Smooth muscle cell (in vitro differentiated cells): Measurements from ENCODE around the gene OCSTAMP. TPM values are rescaled to one million over a fixed set of nuclear protein-coding genes. Genes with fewer than 3 reads are reported as not detected.

Experiments used
- DNase-seq: peaks from one replicate; lab custom pipeline; 2025; ENCODE audit not compliant: unreplicated experiment; lab: John Stamatoyannopoulos, UW
- H2AFZ ChIP-seq: fragments of 200-600 bp; sonication (generic); 2 replicates; pipeline ENCODE4 v1.6.0; 2016; ENCODE audit warnings: antibody characterized with exemption, low read depth, mild to moderate bottlenecking
- H3F3A ChIP-seq: fragments of 200-600 bp; sonication (generic); 2 replicates; pipeline ENCODE4 v1.6.0; 2017; ENCODE audit warnings: antibody characterized with exemption, low read depth
- H3K27ac ChIP-seq: fragments of 200-600 bp; sonication (generic); 2 replicates; pipeline ENCODE4 v1.5.1; 2016; ENCODE audit warnings: low read depth, mild to moderate bottlenecking
- H3K27me3 ChIP-seq: fragments of 200-600 bp; sonication (generic); 2 replicates; pipeline ENCODE4 v1.6.1; 2016; ENCODE audit warnings: low read depth, mild to moderate bottlenecking
- H3K36me3 ChIP-seq: fragments of 200-600 bp; sonication (generic); 2 replicates; pipeline ENCODE4 v1.5.1; 2016; ENCODE audit warnings: low read depth
- H3K4me1 ChIP-seq: fragments of 200-600 bp; sonication (generic); 2 replicates; pipeline ENCODE4 v1.5.1; 2016; ENCODE audit warnings: low read depth
- H3K4me2 ChIP-seq: fragments of 200-600 bp; sonication (generic); 2 replicates; pipeline ENCODE4 v1.6.0; 2016; ENCODE audit warnings: mild to moderate bottlenecking
- H3K4me3 ChIP-seq: fragments of 200-600 bp; sonication (generic); 2 replicates; pipeline ENCODE4 v1.5.1; 2016; ENCODE audit warnings: mild to moderate bottlenecking
- H3K79me2 ChIP-seq: fragments of 200-600 bp; sonication (generic); 2 replicates; pipeline ENCODE4 v1.6.0; 2016; ENCODE audit warnings: low read depth, mild to moderate bottlenecking
- H3K9ac ChIP-seq: fragments of 200-600 bp; sonication (generic); 2 replicates; pipeline ENCODE4 v1.6.0; 2016; ENCODE audit warnings: low read depth
- H3K9me3 ChIP-seq: fragments of 200-600 bp; sonication (generic); replicated peaks from 2 replicates; pipeline ENCODE4 v1.5.1; 2016; ENCODE audit warnings: low read depth
- H4K20me1 ChIP-seq: fragments of 200-600 bp; sonication (generic); 2 replicates; pipeline ENCODE4 v1.6.0; 2016; ENCODE audit warnings: low read depth
- WGBS: methylation state at CpG from one replicate; pipeline ENCODE4 v1.1.7; 2016; ENCODE audit warnings: low lambda C conversion rate; 5-methylcytosine and 5-hydroxymethylcytosine counted together
- polyA plus RNA-seq: library from polyadenylated mRNA; unstranded; fragments of >200 nt; fragmentation: Nextera tagmentation; extraction: Ambion mirVana; gene quantifications from 2 replicates; pipeline ENCODE4 v1.2.1, GENCODE V29; 2016
- total RNA-seq: library from RNA; depleted of rRNA; stranded (reverse); fragments of >200 nt; gene quantifications from 2 replicates; pipeline ENCODE4 v1.2.3, GENCODE V29; 2014
- TF ChIP-seq, protein P1 (sequence below): fragments of 200-600 bp; sonication (generic); IDR thresholded peaks from 2 replicates; pipeline ENCODE4 v1.5.1; 2017; ENCODE audit warnings: borderline replicate concordance, mild to moderate bottlenecking, antibody characterized with exemption; ENCODE audit not compliant: insufficient read depth, poor library complexity, severe bottlenecking

OCSTAMP gene
- total and polyA plus RNA-seq, 2 experiments from 2014 or later = not detected

DNA sequence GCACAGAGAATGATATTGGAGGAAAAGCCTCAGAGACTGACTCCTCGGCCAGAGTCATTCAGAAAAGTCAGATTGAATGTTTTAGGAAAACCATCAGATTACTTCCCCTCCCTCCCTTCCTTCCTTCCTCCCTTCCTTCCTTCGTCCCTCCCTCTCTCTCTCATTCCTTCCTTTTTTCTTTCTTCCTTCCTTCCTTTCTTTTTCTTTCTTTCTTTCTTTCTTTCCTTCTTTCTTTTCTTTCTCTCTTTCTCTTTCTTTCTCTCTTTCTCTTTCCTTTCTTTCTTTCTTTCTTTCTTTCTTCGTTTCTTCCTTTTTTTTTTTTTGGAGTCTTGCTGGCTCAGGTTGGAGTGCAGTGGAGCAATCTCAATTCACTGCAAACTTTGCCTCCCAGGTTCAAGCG is 7.4 kb downstream of the OCSTAMP start:
- H3F3A ChIP-seq = no peaks in the 10 kb centered on the region
- no peaks in the 10 kb centered on the region for H3K4me1 ChIP-seq
- H3K4me3 ChIP-seq = no peak overlapping the region
- no peak overlapping the region for H3K9ac ChIP-seq
- H4K20me1 ChIP-seq = no peaks in the 10 kb centered on the region
- WGBS = 76% methylated on average over 4 of the region's 4 CpGs
- TF ChIP-seq, protein P1, sequence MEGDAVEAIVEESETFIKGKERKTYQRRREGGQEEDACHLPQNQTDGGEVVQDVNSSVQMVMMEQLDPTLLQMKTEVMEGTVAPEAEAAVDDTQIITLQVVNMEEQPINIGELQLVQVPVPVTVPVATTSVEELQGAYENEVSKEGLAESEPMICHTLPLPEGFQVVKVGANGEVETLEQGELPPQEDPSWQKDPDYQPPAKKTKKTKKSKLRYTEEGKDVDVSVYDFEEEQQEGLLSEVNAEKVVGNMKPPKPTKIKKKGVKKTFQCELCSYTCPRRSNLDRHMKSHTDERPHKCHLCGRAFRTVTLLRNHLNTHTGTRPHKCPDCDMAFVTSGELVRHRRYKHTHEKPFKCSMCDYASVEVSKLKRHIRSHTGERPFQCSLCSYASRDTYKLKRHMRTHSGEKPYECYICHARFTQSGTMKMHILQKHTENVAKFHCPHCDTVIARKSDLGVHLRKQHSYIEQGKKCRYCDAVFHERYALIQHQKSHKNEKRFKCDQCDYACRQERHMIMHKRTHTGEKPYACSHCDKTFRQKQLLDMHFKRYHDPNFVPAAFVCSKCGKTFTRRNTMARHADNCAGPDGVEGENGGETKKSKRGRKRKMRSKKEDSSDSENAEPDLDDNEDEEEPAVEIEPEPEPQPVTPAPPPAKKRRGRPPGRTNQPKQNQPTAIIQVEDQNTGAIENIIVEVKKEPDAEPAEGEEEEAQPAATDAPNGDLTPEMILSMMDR = no peak
- H3K9me3 ChIP-seq = no peaks in the 10 kb centered on the region
- no peaks in the 10 kb centered on the region for H3K79me2 ChIP-seq
- H3K27ac ChIP-seq = no peak overlapping the region
- peaks cover 8% of the 10 kb centered on the region for H3K27me3 ChIP-seq
- DNase-seq = no peak
- no peak overlapping the region for H3K4me2 ChIP-seq
- no peak overlapping the region for H2AFZ ChIP-seq
- H3K36me3 ChIP-seq = no peaks in the 10 kb centered on the region

- no peaks in the 10 kb centered on the region for H3F3A ChIP-seq
Measured at GRCh38 chr20:46541229-46541935, 9.1 kb downstream of the OCSTAMP start.

DNA sequence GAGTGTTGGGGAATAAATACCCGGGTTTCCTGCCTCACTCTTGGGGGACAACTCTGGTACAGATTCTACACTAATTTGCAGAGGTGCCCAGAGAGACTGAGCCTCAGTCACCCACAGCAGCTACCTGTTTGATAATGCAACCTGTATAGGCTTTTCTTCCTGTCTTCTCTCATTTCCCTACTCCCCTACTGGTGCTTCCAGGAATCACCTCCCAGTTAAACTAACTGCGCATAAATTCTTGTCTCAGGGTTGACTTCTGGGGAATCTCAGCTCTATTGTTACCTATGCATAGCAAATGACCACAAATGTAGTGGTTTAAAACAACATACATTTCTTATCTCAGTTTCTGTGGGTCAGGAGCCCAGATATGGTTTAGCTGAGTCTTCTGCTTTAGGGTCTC is 11.3 kb downstream of the OCSTAMP start:
- Histone ChIP-seq H3F3A (no peaks in the 10 kb centered on the region), H3K4me2 (no peak overlapping the region), H3K4me3 (no peak overlapping the region), H3K27ac (no peak overlapping the region), H3K79me2 (no peaks in the 10 kb centered on the region), H3K4me1 (no peaks in the 10 kb centered on the region), H3K9me3 (no peaks in the 10 kb centered on the region), H4K20me1 (no peaks in the 10 kb centered on the region), H3K36me3 (no peaks in the 10 kb centered on the region), H2AFZ (no peak overlapping the region), H3K27me3 (peaks cover 8% of the 10 kb centered on the region), H3K9ac (no peak overlapping the region)
- 91% methylated on average over 2 of the region's 2 CpGs for WGBS
- no peak for DNase-seq
- TF ChIP-seq, protein P1 = no peak

More at GRCh38 chr20:46541229-46541935, 9.1 kb downstream of the OCSTAMP start:
- Histone ChIP-seq H3K9ac (no peak overlapping the region), H3K4me3 (no peak overlapping the region), H3K4me2 (no peak overlapping the region), H3K9me3 (no peaks in the 10 kb centered on the region), H4K20me1 (no peaks in the 10 kb centered on the region), H3K79me2 (no peaks in the 10 kb centered on the region), H3K36me3 (no peaks in the 10 kb centered on the region), H3K27me3 (peaks cover 8% of the 10 kb centered on the region), H3K4me1 (no peaks in the 10 kb centered on the region), H3K27ac (no peak overlapping the region), H2AFZ (no peak overlapping the region)
- WGBS = 90% methylated on average over 36 of the region's 36 CpGs
- TF ChIP-seq, protein P1 = no peak
- no peak for DNase-seq

DNA sequence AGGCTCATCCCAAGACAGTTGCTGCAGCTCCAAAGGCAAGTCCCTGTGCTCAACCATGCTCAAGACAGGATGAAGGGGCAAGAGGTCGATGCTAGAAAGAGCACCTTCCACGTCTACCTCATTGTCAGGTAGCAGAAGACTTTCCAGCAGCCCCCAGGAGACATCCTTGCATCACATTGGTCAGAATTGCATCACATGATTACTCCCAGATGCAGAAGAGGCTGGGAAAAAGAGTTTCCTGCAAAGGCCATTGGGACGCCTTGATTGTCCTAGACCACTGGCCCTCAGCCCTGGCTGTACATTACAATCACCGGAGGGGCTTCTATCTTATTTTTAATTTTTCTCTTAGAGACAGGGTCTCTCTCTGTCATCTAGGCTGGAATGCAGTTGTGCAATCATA is 19.8 kb downstream of the OCSTAMP start:
- Histone ChIP-seq H4K20me1 (no peaks in the 10 kb centered on the region), H2AFZ (no peak overlapping the region), H3K9me3 (no peaks in the 10 kb centered on the region), H3K79me2 (no peaks in the 10 kb centered on the region), H3K36me3 (no peaks in the 10 kb centered on the region), H3K4me1 (no peaks in the 10 kb centered on the region), H3K27ac (no peak overlapping the region), H3K4me2 (no peak overlapping the region), H3K27me3 (peaks cover 24% of the 10 kb centered on the region), H3K4me3 (no peak overlapping the region), H3F3A (no peaks in the 10 kb centered on the region), H3K9ac (no peak overlapping the region)
- no peak for DNase-seq
- 88% methylated on average over 4 of the region's 4 CpGs for WGBS
- TF ChIP-seq, protein P1 = no peak
